Naive thymus-derived CD8-positive, alpha-beta T cell (primary cell): Measurements from ENCODE around the gene GALNT10. TPM values are rescaled to one million over a fixed set of nuclear protein-coding genes. Genes with fewer than 3 reads are reported as not detected.

Experiments used
- ATAC-seq, 2 donors: fragments of 150-1000 bp; cut with Tn5 transposase in 1 of 2; sonication (Bioruptor Pico), chemical (Tn5 transposase) in 1 of 2; 1 replicate in 1 of 2; 2 replicates in 1 of 2; pipeline ENCODE4 v1.10.0; 2021; ENCODE audit warnings: mild to moderate bottlenecking in 2 of 2, moderate library complexity in 2 of 2
- POLR2A ChIA-PET: fragments of 350-600 bp; sonication (Branson Sonifier 250); formaldehyde crosslinking; loops from one replicate; lab custom pipeline; 2021; ENCODE audit warnings: antibody characterized with exemption; lab: Charles Lee
- DNase-seq, 10 donors: peaks; one replicate each; pipeline versions ENCODE4 v3.0.0 to v3.0.0-alpha.2; 2020 to 2022
- H3K27ac Mint-ChIP-seq, 10 donors: one replicate each; pipeline ENCODE4 v1.8.0; 2020 to 2022; ENCODE audit warnings: mild to moderate bottlenecking in 10 of 10, mixed read lengths in 10 of 10, moderate library complexity in 4 of 10, inconsistent platforms in 1 of 10
- H3K27me3 Mint-ChIP-seq, 5 donors: one replicate each; pipeline ENCODE4 v1.8.0; 2021 to 2022; ENCODE audit warnings: mixed read lengths in 5 of 5
- H3K36me3 Mint-ChIP-seq, 3 donors: one replicate each; pipeline ENCODE4 v1.8.0; 2020 to 2022; ENCODE audit warnings: mixed read lengths in 3 of 3, mild to moderate bottlenecking in 2 of 3, inconsistent platforms in 1 of 3
- H3K4me1 Mint-ChIP-seq, 4 donors: one replicate each; pipeline ENCODE4 v1.8.0; 2021 to 2022; ENCODE audit warnings: mixed read lengths in 4 of 4
- H3K4me3 Mint-ChIP-seq, 10 donors: one replicate each; pipeline ENCODE4 v1.8.0; 2020 to 2022; ENCODE audit warnings: mild to moderate bottlenecking in 10 of 10, mixed read lengths in 10 of 10, moderate library complexity in 6 of 10, inconsistent platforms in 1 of 10
- H3K9me3 Mint-ChIP-seq, 9 donors: one replicate each; pipeline ENCODE4 v1.8.0; 2020 to 2022; ENCODE audit warnings: mixed read lengths in 9 of 9, mild to moderate bottlenecking in 3 of 9, inconsistent platforms in 1 of 9, moderate library complexity in 1 of 9
- polyA plus RNA-seq, 3 donors: library from polyadenylated mRNA; unstranded; fragments of 300-500 nt; fragmentation: Illumina TruSeq; gene quantifications; one replicate each; pipeline ENCODE4 v1.2.3, GENCODE V29; 2021
- total RNA-seq, 8 experiments: library from RNA in 2 of 8; stranded (reverse) in 2 of 8; gene quantifications; one replicate each; pipeline ENCODE4 v1.2.3 and lab custom pipeline; 2021 to 2026

The GALNT10 gene
- total and polyA plus RNA-seq, 5 experiments from 2014 or later: 6.9 to 51.1 (median 15.8) TPM

DNA sequence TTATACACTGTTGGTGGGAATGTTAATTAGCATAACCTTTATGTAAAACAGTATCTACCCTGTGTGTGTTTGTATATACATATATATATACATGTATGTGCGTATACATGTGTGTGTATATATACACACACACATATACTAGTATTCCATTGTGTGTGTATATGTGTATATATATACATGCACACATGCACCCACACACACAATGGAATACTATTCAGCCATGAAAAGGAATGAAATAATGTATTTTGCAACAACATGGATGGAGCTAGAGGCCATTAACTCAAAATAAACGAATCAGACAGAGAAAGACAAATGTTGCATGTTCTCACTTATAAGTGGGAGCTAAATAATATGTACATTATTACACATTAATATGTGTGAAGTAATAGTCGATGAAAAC, 237.7 kb downstream of the GALNT10 start:
- Mint-ChIP-seq H3K4me1 (peaks cover 9 to 24% (median 13%) of the 10 kb centered on the region in 4 donors), H3K36me3 (peaks cover 18 to 23% (median 21%) of the 10 kb centered on the region in 3 donors), H3K9me3 (peaks cover 0 to 7% (median 0%) of the 10 kb centered on the region in 9 donors), H3K4me3 (no peak overlapping the region), H3K27me3 (no peaks in the 10 kb centered on the region), H3K27ac (no peak overlapping the region)
- POLR2A ChIA-PET: no interaction called here
- ATAC-seq (no peak), DNase-seq (no peak)

DNA sequence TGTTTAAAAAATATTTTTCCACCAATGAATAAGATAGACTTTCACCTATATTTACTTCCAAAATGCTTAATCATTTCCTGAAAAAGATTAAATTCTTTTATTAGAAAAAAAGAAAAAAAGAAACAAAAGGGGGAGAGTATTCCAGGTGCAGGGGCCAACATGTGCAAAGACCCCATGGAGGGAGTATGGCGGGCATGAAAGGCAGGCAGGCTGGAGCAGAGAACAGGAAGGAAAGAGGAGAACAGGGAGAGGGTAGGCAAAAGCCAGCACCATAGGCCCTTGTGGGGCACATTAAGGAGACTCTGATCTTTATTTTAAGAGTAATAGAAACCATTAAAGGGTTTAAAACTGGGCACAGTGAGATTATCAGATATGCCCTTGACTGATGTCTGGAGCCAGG, 238.8 kb downstream of the GALNT10 start:
- no peaks in the 10 kb centered on the region for H3K27me3 Mint-ChIP-seq
- H3K9me3 Mint-ChIP-seq: peaks cover 0 to 2% (median 0%) of the 10 kb centered on the region in 9 donors
- H3K4me3 Mint-ChIP-seq: no peak overlapping the region
- POLR2A ChIA-PET: no interaction called here
- ATAC-seq (no peak), DNase-seq (no peak)
- peak overlapping the region in 3 of 10 donors; percentile 40 to 75 (median 48) for H3K27ac Mint-ChIP-seq
- H3K4me1 Mint-ChIP-seq: peaks cover 6 to 18% (median 9%) of the 10 kb centered on the region in 4 donors
- peaks cover 11 to 19% (median 17%) of the 10 kb centered on the region in 3 donors for H3K36me3 Mint-ChIP-seq

DNA sequence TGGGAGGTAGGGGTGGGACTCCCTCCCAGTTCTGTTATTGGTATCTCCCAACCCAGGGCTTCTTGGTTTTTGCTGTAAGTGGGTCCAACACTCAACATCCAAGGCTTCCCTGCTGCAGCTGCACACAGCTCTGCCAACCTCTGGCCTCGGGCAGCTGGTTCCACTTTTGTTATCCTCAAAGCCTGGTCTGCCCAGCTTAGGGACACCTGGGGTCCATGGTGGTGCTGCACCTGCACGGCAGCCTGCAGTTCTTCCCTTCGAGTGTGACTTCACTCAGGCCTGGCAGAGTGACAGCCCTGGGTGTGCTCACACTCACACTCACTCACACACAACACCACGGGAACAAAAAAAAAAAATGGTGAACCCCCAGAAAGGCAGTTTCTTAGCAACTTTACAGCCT, 239.9 kb downstream of the GALNT10 start:
- peaks cover 0 to 2% (median 0%) of the 10 kb centered on the region in 9 donors for H3K9me3 Mint-ChIP-seq
- peaks cover 11 to 24% (median 11%) of the 10 kb centered on the region in 3 donors for H3K36me3 Mint-ChIP-seq
- peaks cover 3 to 14% (median 6%) of the 10 kb centered on the region in 4 donors for H3K4me1 Mint-ChIP-seq
- H3K27ac Mint-ChIP-seq: no peak overlapping the region
- DNase-seq (no peak), ATAC-seq (no peak)
- POLR2A ChIA-PET: no interaction called here
- no peaks in the 10 kb centered on the region for H3K27me3 Mint-ChIP-seq
- H3K4me3 Mint-ChIP-seq: no peak overlapping the region

DNA sequence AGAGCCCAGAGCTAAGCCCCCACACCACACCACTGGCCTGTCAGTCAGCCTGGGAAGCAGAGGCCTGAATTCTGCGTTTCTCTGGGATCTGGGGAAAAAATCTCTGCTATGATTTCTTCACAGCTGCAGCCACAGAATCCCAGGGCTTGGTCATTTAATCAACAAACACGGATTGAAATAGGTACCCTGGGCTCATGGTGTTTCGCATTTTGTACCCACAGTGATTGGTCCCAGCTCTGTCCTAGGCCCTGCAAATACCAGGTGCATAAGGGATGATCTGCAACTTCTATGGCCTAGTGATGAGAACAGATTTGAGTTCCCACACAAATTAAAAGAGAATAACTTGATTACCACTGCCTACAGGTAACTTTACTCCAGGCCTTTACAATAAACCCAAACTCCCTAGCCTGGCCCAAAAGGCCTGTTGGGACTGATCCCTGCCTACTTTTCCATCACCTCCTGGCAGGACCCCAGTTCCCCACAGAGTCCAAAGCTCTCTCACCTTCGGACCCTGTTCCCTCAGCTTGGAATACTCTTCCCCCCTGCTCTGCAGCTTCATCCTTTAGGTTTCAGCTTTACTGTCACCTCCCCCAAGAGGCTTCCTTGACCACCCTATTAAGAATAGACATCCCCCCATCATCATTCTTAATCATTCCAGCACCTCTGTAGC, 240.6 kb downstream of the GALNT10 start:
- H3K27me3 Mint-ChIP-seq: no peaks in the 10 kb centered on the region
- H3K27ac Mint-ChIP-seq: peak overlapping the region in 1 of 10 donors; percentile 21
- ATAC-seq (no peak), DNase-seq (no peak)
- H3K36me3 Mint-ChIP-seq: peaks cover 11 to 30% (median 14%) of the 10 kb centered on the region in 3 donors
- H3K9me3 Mint-ChIP-seq: peaks cover 0 to 2% (median 0%) of the 10 kb centered on the region in 9 donors
- peaks cover 3 to 14% (median 6%) of the 10 kb centered on the region in 4 donors for H3K4me1 Mint-ChIP-seq
- no peak overlapping the region for H3K4me3 Mint-ChIP-seq
- POLR2A ChIA-PET: no interaction called here

DNA sequence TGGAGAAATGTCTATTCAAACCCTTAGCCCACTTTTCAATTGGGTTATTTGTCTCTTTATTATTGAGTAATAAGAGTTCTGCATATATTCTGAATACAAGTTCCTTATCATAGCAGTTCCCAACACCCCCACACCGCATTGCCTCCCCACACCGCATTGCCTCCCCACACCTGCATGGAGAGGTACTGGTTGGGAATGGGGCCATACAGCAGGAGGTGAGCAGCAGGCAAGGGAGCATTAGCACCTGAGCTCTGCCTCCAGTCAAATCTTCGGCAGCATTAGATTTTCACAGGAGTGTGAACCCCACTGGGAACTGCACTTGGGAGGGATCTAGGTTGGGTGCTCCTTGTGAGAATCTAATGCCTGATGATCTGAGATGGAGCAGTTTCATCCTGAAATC, 244.7 kb downstream of the GALNT10 start:
- DNase-seq (no peak), ATAC-seq (no peak)
- Mint-ChIP-seq H3K27ac (no peak overlapping the region), H3K9me3 (no peaks in the 10 kb centered on the region), H3K4me3 (no peak overlapping the region), H3K4me1 (peaks cover 0 to 9% (median 7%) of the 10 kb centered on the region in 4 donors), H3K36me3 (peaks cover 11 to 60% (median 29%) of the 10 kb centered on the region in 3 donors), H3K27me3 (no peaks in the 10 kb centered on the region)
- POLR2A ChIA-PET: no interaction called here

DNA sequence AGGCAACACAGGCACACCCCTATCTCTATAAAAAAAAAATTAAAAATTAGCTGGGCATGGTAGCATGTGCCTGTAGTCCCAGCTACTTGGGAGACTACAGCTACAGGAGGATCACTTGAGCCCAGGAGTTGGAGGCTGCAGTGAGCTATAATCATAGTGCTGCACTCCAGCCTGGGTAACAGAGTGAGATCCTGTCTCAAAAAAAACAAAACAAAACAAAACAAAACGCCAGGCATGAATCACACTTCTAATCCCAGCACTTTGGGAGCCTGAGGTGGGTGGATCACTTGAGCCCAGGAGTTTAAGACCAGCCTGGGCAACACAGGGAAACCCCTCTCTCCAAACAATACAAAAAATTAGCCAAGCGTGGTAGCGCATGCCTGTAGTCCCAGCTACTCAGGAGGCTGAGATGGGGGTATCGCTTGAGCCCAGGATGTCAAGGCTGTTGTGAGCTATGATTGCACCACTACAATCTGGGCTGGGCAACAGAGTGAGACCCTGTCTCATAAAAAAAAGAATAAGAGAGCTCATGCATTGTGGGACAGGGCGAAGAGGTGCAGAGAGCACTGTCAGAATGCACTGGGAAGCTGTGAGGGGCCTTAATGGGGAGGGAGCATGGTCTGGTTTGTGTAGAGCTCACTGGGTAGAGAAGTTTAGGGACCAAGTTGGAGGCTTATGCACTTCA, 246.9 kb downstream of the GALNT10 start:
- POLR2A ChIA-PET: no interaction called here

DNA sequence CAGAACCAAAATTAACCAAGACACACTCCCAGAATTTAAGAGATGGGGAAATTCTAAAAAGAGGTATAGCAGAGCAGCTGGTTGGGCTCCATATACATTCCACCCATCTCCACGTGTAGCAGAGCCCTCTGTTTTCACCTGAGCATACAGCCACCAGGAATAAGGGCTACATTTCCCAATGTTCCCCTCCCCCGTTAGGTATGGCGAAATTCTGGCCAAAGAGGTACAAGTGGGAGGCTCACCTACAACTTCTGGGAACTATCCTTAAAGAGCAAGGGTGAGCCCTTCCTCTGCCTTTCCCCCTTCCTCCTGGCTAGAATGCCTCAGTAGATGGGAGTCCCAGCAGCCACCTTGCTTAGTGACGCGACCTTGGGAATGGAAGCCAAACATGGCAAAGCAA, 250.0 kb downstream of the GALNT10 start:
- Mint-ChIP-seq H3K9me3 (no peaks in the 10 kb centered on the region), H3K4me3 (no peak overlapping the region), H3K36me3 (peaks cover 24 to 66% (median 31%) of the 10 kb centered on the region in 3 donors), H3K27me3 (no peaks in the 10 kb centered on the region), H3K27ac (no peak overlapping the region), H3K4me1 (peaks cover 25 to 34% (median 27%) of the 10 kb centered on the region in 4 donors)
- DNase-seq (no peak), ATAC-seq (no peak)
- POLR2A ChIA-PET: no interaction called here

More for the DNA sequence above, 246.9 kb downstream of the GALNT10 start:
- no peaks in the 10 kb centered on the region for H3K9me3 Mint-ChIP-seq
- no peak for DNase-seq
- no peak overlapping the region for H3K4me3 Mint-ChIP-seq
- H3K27ac Mint-ChIP-seq: peak overlapping the region in 1 of 10 donors; percentile 39
- ATAC-seq: no peak
- H3K4me1 Mint-ChIP-seq: peaks cover 4 to 16% (median 11%) of the 10 kb centered on the region in 4 donors
- H3K27me3 Mint-ChIP-seq: no peaks in the 10 kb centered on the region
- H3K36me3 Mint-ChIP-seq: peaks cover 24 to 78% (median 34%) of the 10 kb centered on the region in 3 donors

DNA sequence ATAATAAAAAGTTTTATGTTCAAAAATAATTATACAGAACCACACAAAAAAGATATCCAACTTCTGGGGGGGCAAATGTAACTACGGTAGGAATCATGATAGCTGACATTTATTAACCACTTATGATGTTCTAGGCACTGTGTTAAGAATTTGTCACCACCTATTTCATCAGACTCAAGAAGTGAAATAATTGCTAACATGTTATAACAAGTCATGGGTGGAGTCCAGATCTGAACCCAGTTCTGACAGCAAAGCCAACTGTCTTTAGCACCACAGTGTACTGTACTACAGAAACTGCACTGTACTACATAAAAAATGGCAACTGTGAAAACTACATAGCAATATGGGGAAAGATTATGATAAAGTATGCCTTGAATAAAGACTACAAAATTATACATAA, 252.3 kb downstream of the GALNT10 start:
- H3K27ac Mint-ChIP-seq: no peak overlapping the region
- peak overlapping the region in 2 of 10 donors; percentile 2 to 11 for H3K4me3 Mint-ChIP-seq
- no peak for ATAC-seq
- DNase-seq: no peak
- no peaks in the 10 kb centered on the region for H3K9me3 Mint-ChIP-seq
- H3K27me3 Mint-ChIP-seq: no peaks in the 10 kb centered on the region
- peaks cover 15 to 48% (median 20%) of the 10 kb centered on the region in 3 donors for H3K36me3 Mint-ChIP-seq
- POLR2A ChIA-PET: interaction anchor here (0.7 kb wide), 1 partner anchor 389 kb away, joined by 4 read pairs; no protein-coding TSS in a partner anchor
- H3K4me1 Mint-ChIP-seq: peaks cover 33 to 43% (median 41%) of the 10 kb centered on the region in 4 donors

DNA sequence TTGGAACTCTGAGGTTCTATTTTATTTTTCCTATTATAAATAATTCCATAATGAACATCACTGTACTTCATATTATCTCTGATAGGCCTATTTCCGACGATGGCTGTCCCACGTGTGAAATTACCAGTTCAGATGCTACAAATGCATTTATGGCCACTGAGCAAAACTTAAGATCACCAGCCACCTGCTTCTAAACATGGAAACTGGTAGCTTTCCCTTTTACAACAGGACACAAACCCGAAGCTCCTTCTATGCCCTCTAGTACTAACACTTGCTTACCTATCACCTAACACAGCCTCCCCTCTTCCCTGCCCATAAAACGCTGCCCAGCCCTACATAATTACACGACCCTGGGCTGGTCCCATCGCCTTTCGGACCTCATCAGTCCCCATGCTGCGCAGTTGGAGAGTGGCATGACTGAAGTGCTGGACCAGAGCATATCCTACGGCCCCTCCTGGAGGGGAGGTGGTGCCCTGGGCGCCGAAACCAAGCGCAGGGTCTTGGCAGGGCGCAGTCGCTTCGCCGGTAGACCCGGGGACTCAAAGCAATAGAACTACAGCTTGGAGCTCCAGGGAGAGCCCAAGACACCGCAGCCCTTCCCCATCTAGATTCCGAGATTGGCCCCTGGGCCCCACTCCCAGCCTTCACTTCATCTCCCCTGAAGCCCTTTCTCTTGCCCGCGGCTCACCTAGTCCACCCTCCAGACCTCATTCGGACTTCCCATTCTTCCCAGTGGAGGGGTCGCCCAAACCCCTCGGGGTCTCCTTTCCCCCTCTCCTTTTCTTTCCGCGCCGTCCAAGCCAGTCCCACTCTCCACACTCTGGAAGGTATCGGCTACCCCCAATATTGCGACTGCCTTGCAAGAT, 254.3 kb downstream of the GALNT10 start:
- no peaks in the 10 kb centered on the region for H3K27me3 Mint-ChIP-seq
- H3K4me1 Mint-ChIP-seq: peaks cover 43 to 59% (median 58%) of the 10 kb centered on the region in 4 donors
- peak overlapping the region; percentile 98 to 100 (median 100) for H3K4me3 Mint-ChIP-seq
- DNase-seq: peak in 4 of 10 donors; percentile 2 to 22 (median 14)
- peaks cover 11 to 31% (median 13%) of the 10 kb centered on the region in 3 donors for H3K36me3 Mint-ChIP-seq
- POLR2A ChIA-PET: no interaction called here
- peak overlapping the region; percentile 90 to 99 (median 98) for H3K27ac Mint-ChIP-seq
- ATAC-seq: no peak
- H3K9me3 Mint-ChIP-seq: no peaks in the 10 kb centered on the region

DNA sequence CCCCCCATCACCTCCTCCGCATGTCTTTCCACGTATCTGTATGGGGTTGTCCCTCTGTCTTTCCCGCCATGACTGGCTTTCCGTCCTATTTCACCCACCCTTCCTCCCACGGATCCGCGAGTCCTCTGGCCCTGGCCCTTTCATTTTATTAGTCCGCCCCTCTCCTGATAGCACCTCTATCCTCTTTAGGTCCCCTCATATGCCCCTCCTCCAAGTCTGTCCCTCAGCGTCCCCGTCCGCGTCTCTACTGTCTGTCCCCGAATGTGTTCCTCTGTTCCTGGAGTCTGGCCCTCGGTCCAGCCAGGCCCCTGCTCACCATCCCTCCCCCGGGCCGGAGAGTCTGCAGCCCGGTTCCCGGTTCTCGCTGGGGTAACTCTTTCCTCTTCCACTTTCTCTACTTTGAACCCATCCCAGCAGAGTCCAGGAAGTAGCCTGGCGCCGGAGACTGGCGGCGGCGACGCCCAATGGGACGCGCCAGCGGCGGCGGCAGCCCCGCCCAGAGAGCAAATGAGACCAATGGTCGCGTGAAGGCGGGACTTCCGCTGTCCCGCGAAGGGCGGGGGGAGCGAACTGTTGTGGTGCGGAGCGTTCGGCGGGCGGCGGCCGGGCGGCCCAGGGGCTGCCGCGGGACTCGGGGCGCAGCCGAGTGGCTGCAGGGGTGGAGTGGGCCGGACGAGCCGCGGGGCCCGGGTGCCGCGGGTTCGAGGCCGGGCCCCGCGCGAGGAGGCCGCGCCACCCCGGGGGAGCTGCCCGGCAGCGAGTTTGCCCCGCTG, 255.1 kb downstream of the GALNT10 start, which contains the start of gene SAP30L:
Gene SAP30L, plus strand, starts transcription at position 576 of the 773 bp plus-strand sequence. CDS start 608 bp downstream, outside the sequence.
- DNase-seq: peak; percentile 92 to 98 (median 95)
- POLR2A ChIA-PET: interaction anchor here (2.4 kb wide), 1 partner anchor 407 kb away, joined by 9 read pairs; the partner anchor contains the start of genes FAM114A2 and MFAP3
- H3K9me3 Mint-ChIP-seq: no peaks in the 10 kb centered on the region
- H3K36me3 Mint-ChIP-seq: peaks cover 11 to 26% (median 13%) of the 10 kb centered on the region in 3 donors
- no peaks in the 10 kb centered on the region for H3K27me3 Mint-ChIP-seq
- peak; percentile 91 to 94 for ATAC-seq
- peaks cover 44 to 67% (median 66%) of the 10 kb centered on the region in 4 donors for H3K4me1 Mint-ChIP-seq
- peak within 1 kb of the TSS; percentile 90 to 99 (median 98) for H3K27ac Mint-ChIP-seq
- peak within 1 kb of the TSS; percentile 98 to 100 (median 100) for H3K4me3 Mint-ChIP-seq
